IMR-90 (cell line): ENCODE measurements around the gene RCOR3. TPM values are rescaled to one million over a fixed set of nuclear protein-coding genes. Genes with fewer than 3 reads are reported as not detected.

Experiments used
- ATAC-seq: fragments of 200-7000 bp; cut with Tn5 transposase; 2 replicates; pipeline ENCODE4 v1.9.1; 2020; ENCODE audit warnings: low read depth, mild to moderate bottlenecking, moderate library complexity
- BruUV-seq: library from RNA; stranded (reverse); fragments of 400-500 nt; replicated peaks from 2 replicates; lab custom pipeline; 2021; lab: Mats Ljungman, UMichigan
- CTCF ChIA-PET: fragments of 300-600 bp; formaldehyde crosslinking; extraction: SDS; loops from one replicate; lab custom pipeline; 2021; ENCODE audit warnings: antibody characterized with exemption; lab: Yijun Ruan, JAX
- POLR2A ChIA-PET: fragments of 300-600 bp; sonication (Branson Sonifier 250); formaldehyde crosslinking; loops from one replicate; lab custom pipeline; 2022; ENCODE audit warnings: antibody characterized with exemption; ENCODE audit not compliant: unreplicated experiment; lab: Charles Lee
- DNase-seq: peaks from one replicate; pipeline ENCODE4 v3.0.0; 2013
- H2AFZ ChIP-seq: replicated peaks from 2 replicates; pipeline ENCODE3; 2013; ENCODE audit warnings: low read length, mild to moderate bottlenecking; ENCODE audit not compliant: poor library complexity
- H2AK5ac ChIP-seq: 2 replicates; pipeline ENCODE4 v1.6.1; 2013; ENCODE audit warnings: low read depth, low read length, inconsistent platforms
- H2AK9ac ChIP-seq: replicated peaks from 2 replicates; pipeline ENCODE3; 2013; ENCODE audit warnings: mild to moderate bottlenecking, low read depth, low read length, moderate library complexity; ENCODE audit not compliant: poor library complexity
- H2BK120ac ChIP-seq: 2 replicates; pipeline ENCODE4 v1.6.1; 2013; ENCODE audit warnings: low read depth, low read length, inconsistent platforms
- H2BK15ac ChIP-seq: 3 replicates; pipeline ENCODE4 v1.6.1; 2013; ENCODE audit warnings: low read depth, low read length, inconsistent platforms
- H2BK20ac ChIP-seq: 2 replicates; pipeline ENCODE4 v1.6.1; 2013; ENCODE audit warnings: low read depth, mild to moderate bottlenecking, inconsistent platforms, low read length, moderate library complexity
- H2BK5ac ChIP-seq: 2 replicates; pipeline ENCODE4 v1.6.1; 2013; ENCODE audit warnings: mild to moderate bottlenecking, low read depth, low read length, inconsistent platforms; ENCODE audit not compliant: poor library complexity, severe bottlenecking
- H3K14ac ChIP-seq: replicated peaks from 2 replicates; pipeline ENCODE4 v1.6.1; 2013; ENCODE audit warnings: low read depth, low read length, inconsistent platforms
- H3K18ac ChIP-seq: 2 replicates; pipeline ENCODE4 v1.6.1; 2013; ENCODE audit warnings: low read depth, low read length, control low read depth
- H3K23ac ChIP-seq: 2 replicates; pipeline ENCODE4 v1.6.1; 2013; ENCODE audit warnings: low read depth, low read length, inconsistent platforms
- H3K27ac ChIP-seq: 2 replicates; pipeline ENCODE4 v1.5.1; 2013; ENCODE audit warnings: mild to moderate bottlenecking, control low read depth, low read length; ENCODE audit not compliant: insufficient read depth
- H3K27me3 ChIP-seq: 2 replicates; pipeline ENCODE4 v1.6.1; 2013; ENCODE audit warnings: low read length; ENCODE audit not compliant: control insufficient read depth, insufficient read depth
- H3K36me3 ChIP-seq: 2 replicates; pipeline ENCODE4 v1.6.1; 2013; ENCODE audit warnings: low read length, mixed read lengths; ENCODE audit not compliant: control insufficient read depth, insufficient read depth
- H3K4ac ChIP-seq: 2 replicates; pipeline ENCODE4 v1.6.1; 2013; ENCODE audit warnings: low read depth, low read length, inconsistent platforms
- H3K4me1 ChIP-seq: 2 replicates; pipeline ENCODE4 v1.6.1; 2013; ENCODE audit warnings: low read length, mixed read lengths; ENCODE audit not compliant: control insufficient read depth, insufficient read depth
- H3K4me2 ChIP-seq: 2 replicates; pipeline ENCODE4 v1.6.1; 2013; ENCODE audit warnings: low read depth, mild to moderate bottlenecking, control low read depth, low read length, moderate library complexity
- H3K4me3 ChIP-seq: 2 replicates; pipeline ENCODE4 v1.5.1; 2013; ENCODE audit warnings: low read depth, mild to moderate bottlenecking, control low read depth, low read length, moderate library complexity; ENCODE audit not compliant: insufficient read depth
- H3K56ac ChIP-seq: 2 replicates; pipeline ENCODE4 v1.6.1; 2013; ENCODE audit warnings: low read length, inconsistent platforms; ENCODE audit not compliant: insufficient read depth; ENCODE audit errors: extremely low read depth
- H3K79me1 ChIP-seq, 2 experiments: 2 replicates each; pipeline ENCODE4 v1.6.1; 2013; ENCODE audit warnings: low read length in 2 of 2, inconsistent platforms in 1 of 2, low read depth in 1 of 2
- H3K9ac ChIP-seq: 2 replicates; pipeline ENCODE4 v1.6.1; 2013; ENCODE audit warnings: low read depth, low read length, control low read depth
- H3K9me1 ChIP-seq: 2 replicates; pipeline ENCODE4 v1.6.1; 2013; ENCODE audit warnings: low read length, inconsistent platforms; ENCODE audit not compliant: insufficient read depth
- H3K9me3 ChIP-seq: 2 replicates; pipeline ENCODE4 v1.6.1; 2013; ENCODE audit warnings: low read length; ENCODE audit not compliant: control insufficient read depth, insufficient read depth
- H4K20me1 ChIP-seq: 2 replicates; pipeline ENCODE4 v1.6.1; 2013; ENCODE audit warnings: low read length, inconsistent platforms; ENCODE audit not compliant: insufficient read depth
- H4K5ac ChIP-seq: 2 replicates; pipeline ENCODE4 v1.6.1; 2013; ENCODE audit warnings: mild to moderate bottlenecking, low read depth, low read length, control low read depth
- H4K8ac ChIP-seq, 2 experiments: 2 replicates each; pipeline ENCODE4 v1.6.1; 2013; ENCODE audit warnings: low read depth in 2 of 2, low read length in 2 of 2, control low read depth in 1 of 2, inconsistent platforms in 1 of 2
- H4K91ac ChIP-seq: 2 replicates; pipeline ENCODE4 v1.6.1; 2013; ENCODE audit warnings: low read depth, low read length, inconsistent platforms; ENCODE audit not compliant: insufficient read depth
- BHLHE40 ChIP-seq: fragments of 150-350 bp; IDR thresholded peaks from 2 replicates; pipeline ENCODE4 v1.6.1; 2016; ENCODE audit warnings: mild to moderate bottlenecking, low read depth, low read length
- CHD1 ChIP-seq: IDR thresholded peaks from 2 replicates; pipeline ENCODE4 v1.6.1; 2012; ENCODE audit warnings: low read depth, low read length, improper control_type of control experiment
- MAFK ChIP-seq: IDR thresholded peaks from 2 replicates; pipeline ENCODE4 v1.6.1; 2012; ENCODE audit warnings: low read depth, low read length, improper control_type of control experiment
- MXI1 ChIP-seq: IDR thresholded peaks from 2 replicates; pipeline ENCODE4 v1.6.1; 2012; ENCODE audit warnings: low read depth, mild to moderate bottlenecking, low read length, moderate library complexity, borderline replicate concordance
- NFE2L2 ChIP-seq: fragments of 150-350 bp; IDR thresholded peaks from 2 replicates; pipeline ENCODE4 v1.6.1; 2016; ENCODE audit warnings: low read depth, mild to moderate bottlenecking, low read length
- POLR2A ChIP-seq: IDR thresholded peaks from 2 replicates; pipeline ENCODE4 v1.6.1; 2012; ENCODE audit warnings: mild to moderate bottlenecking, low read depth, low read length
- RAD21 ChIP-seq: IDR thresholded peaks from 2 replicates; pipeline ENCODE4 v1.6.1; 2012; ENCODE audit warnings: low read length, improper control_type of control experiment
- RFX5 ChIP-seq: IDR thresholded peaks from 2 replicates; pipeline ENCODE4 v1.8.0; 2012; ENCODE audit warnings: low read depth, mild to moderate bottlenecking, low read length, moderate library complexity
- SMC3 ChIP-seq: fragments of 150-350 bp; IDR thresholded peaks from 2 replicates; pipeline ENCODE4 v1.6.1; 2016; ENCODE audit warnings: low read depth, mild to moderate bottlenecking, antibody characterized with exemption, low read length, moderate library complexity
- WGBS, 2 experiments: methylation state at CpG; one replicate each; pipeline versions ENCODE4 v1.1.5 to v1.1.7; 2013; ENCODE audit warnings: missing lambda C conversion rate in 2 of 2; ENCODE audit not compliant: insufficient read length in 1 of 2; ENCODE audit errors: extremely low coverage in 2 of 2; 5-methylcytosine and 5-hydroxymethylcytosine counted together
- dilution Hi-C: fragments of 300-500 bp; cut with HindIII; formaldehyde crosslinking; loops from one replicate; pipeline ENCODE4 v1.14.3; 2018; ENCODE audit warnings: low sequenced_read_pairs; ENCODE audit not compliant: unreplicated experiment
- in situ Hi-C: fragments of 300-500 bp; cut with MboI; formaldehyde crosslinking; loops from 3 replicates; pipeline ENCODE4 v1.14.3; 2019; ENCODE audit warnings: low sequenced_read_pairs, inconsistent platforms, mixed read lengths
- intact Hi-C: fragments of 100-400 bp; cut with micrococcal nuclease; formaldehyde crosslinking; loops from 2 replicates; pipeline ENCODE4 v1.10.0; 2022
- polyA plus RNA-seq, 3 experiments: library from polyadenylated mRNA; depleted of rRNA; stranded (reverse); fragments of >200 nt; gene quantifications; 2 replicates each; pipeline ENCODE4 v1.2.3, GENCODE V29; 2012; ENCODE audit warnings: low replicate concordance in 1 of 3
- total RNA-seq: library from RNA; depleted of rRNA; stranded (reverse); fragments of >200 nt; gene quantifications from 2 replicates; pipeline ENCODE4 v1.2.3, GENCODE V29; 2012
- TF ChIP-seq, protein P1 (sequence below): fragments of 150-350 bp; IDR thresholded peaks from 2 replicates; pipeline ENCODE4 v1.6.1; 2017; ENCODE audit warnings: mild to moderate bottlenecking, antibody characterized with exemption, low read length, low read depth
- TF ChIP-seq, protein P2 (sequence below): conservative IDR thresholded peaks from 2 replicates; pipeline ENCODE4 v1.5.1; 2012; ENCODE audit warnings: mild to moderate bottlenecking, low read depth, low read length, improper control_type of control experiment

Gene RCOR3
- total and polyA plus RNA-seq, 2 of the 4 experiments (the other 2 are of a cell fraction), result 8.1 to 16.4 TPM

DNA sequence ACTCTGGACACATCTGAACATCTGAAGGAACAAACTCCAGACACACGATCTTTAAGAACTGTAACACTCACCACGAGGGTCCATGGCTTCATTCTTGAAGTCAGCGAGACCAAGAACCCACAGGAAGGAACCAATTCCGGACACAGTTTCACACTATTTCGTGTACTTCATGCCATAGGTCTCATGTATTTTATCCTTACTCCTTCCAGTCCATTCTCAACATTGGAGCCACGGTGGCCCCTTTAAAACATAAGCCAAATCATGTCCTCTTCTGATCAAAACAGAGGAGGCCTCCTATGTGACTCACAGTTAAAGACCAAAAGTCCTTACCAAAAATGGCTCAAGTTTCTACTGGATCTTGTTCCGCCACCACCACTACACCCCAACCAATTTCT is 29.8 kb upstream of the RCOR3 start:
- H4K91ac ChIP-seq, result no peak overlapping the region
- H3K79me1 ChIP-seq, result no peaks in the 10 kb centered on the region
- H3K14ac ChIP-seq, result no peak overlapping the region
- H2AK5ac ChIP-seq, result no peak overlapping the region
- no peak overlapping the region for H2AK9ac ChIP-seq
- H2AFZ ChIP-seq, result no peak overlapping the region
- no peak overlapping the region for H2BK120ac ChIP-seq
- POLR2A ChIA-PET, result no interaction called here
- 59% methylated on average over 7 of the region's 7 CpGs; no CpG with 5 or more reads in 1 of the 2 experiments for WGBS, 2 experiments
- H3K23ac ChIP-seq, result no peak overlapping the region
- CTCF ChIA-PET, result no interaction called here
- H3K4me2 ChIP-seq, result no peak overlapping the region
- no peak overlapping the region for H4K5ac ChIP-seq
- no peak overlapping the region for H2BK15ac ChIP-seq
- H3K36me3 ChIP-seq, result no peaks in the 10 kb centered on the region
- dilution Hi-C loops (no loop called here), in situ Hi-C loops (no loop called here), intact Hi-C loops (no loop called here)
- H4K20me1 ChIP-seq, result no peaks in the 10 kb centered on the region
- H3K27me3 ChIP-seq, result no peaks in the 10 kb centered on the region
- H4K8ac ChIP-seq, result no peak overlapping the region
- no peaks in the 10 kb centered on the region for H3K4me1 ChIP-seq
- H3K56ac ChIP-seq, result no peak overlapping the region
- no peak overlapping the region for H3K4ac ChIP-seq
- H2BK20ac ChIP-seq, result no peak overlapping the region
- no peak for ATAC-seq
- H3K4me3 ChIP-seq, result no peak overlapping the region
- H3K9ac ChIP-seq, result no peak overlapping the region
- H3K27ac ChIP-seq, result no peak overlapping the region
- H3K9me1 ChIP-seq, result no peaks in the 10 kb centered on the region
- H3K18ac ChIP-seq, result no peak overlapping the region
- no peaks in the 10 kb centered on the region for H3K9me3 ChIP-seq
- no peak for DNase-seq
- H2BK5ac ChIP-seq, result no peak overlapping the region
- no TSS peak for BruUV-seq
- TF ChIP-seq, protein P1, sequence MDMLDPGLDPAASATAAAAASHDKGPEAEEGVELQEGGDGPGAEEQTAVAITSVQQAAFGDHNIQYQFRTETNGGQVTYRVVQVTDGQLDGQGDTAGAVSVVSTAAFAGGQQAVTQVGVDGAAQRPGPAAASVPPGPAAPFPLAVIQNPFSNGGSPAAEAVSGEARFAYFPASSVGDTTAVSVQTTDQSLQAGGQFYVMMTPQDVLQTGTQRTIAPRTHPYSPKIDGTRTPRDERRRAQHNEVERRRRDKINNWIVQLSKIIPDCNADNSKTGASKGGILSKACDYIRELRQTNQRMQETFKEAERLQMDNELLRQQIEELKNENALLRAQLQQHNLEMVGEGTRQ, result no peak
- TF ChIP-seq BHLHE40, result no peak
- TF ChIP-seq RAD21, result no peak
- no peak for TF ChIP-seq MXI1
- TF ChIP-seq, protein P2, sequence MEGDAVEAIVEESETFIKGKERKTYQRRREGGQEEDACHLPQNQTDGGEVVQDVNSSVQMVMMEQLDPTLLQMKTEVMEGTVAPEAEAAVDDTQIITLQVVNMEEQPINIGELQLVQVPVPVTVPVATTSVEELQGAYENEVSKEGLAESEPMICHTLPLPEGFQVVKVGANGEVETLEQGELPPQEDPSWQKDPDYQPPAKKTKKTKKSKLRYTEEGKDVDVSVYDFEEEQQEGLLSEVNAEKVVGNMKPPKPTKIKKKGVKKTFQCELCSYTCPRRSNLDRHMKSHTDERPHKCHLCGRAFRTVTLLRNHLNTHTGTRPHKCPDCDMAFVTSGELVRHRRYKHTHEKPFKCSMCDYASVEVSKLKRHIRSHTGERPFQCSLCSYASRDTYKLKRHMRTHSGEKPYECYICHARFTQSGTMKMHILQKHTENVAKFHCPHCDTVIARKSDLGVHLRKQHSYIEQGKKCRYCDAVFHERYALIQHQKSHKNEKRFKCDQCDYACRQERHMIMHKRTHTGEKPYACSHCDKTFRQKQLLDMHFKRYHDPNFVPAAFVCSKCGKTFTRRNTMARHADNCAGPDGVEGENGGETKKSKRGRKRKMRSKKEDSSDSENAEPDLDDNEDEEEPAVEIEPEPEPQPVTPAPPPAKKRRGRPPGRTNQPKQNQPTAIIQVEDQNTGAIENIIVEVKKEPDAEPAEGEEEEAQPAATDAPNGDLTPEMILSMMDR, result no peak
- TF ChIP-seq NFE2L2, result no peak
- TF ChIP-seq POLR2A, result no peak
- TF ChIP-seq SMC3, result no peak
- no peak for TF ChIP-seq MAFK
- no peak for TF ChIP-seq CHD1
- no peak for TF ChIP-seq RFX5
